PFSK-1 (cell line): ENCODE data around the gene TRDN.

Experiments
- FOXP2 ChIP-seq: optimal IDR thresholded peaks from 2 replicates; pipeline ENCODE3; 2011; ENCODE audit warnings: borderline replicate concordance, control low read depth, inconsistent platforms; ENCODE audit not compliant: insufficient read depth; ENCODE audit errors: extremely low read length, extremely low read depth
- POLR2AphosphoS5 ChIP-seq: IDR thresholded peaks from 2 replicates; pipeline ENCODE4 v1.6.1; 2012; ENCODE audit warnings: low read depth, mild to moderate bottlenecking, control low read depth, low read length, moderate library complexity
- REST ChIP-seq, 2 experiments: IDR thresholded peaks; 2 replicates each; pipeline versions ENCODE4 v1.6.1 to v1.8.0; 2011 to 2012; ENCODE audit warnings: low read depth in 2 of 2, low read length in 2 of 2, control low read depth in 1 of 2, inconsistent platforms in 1 of 2, mild to moderate bottlenecking in 1 of 2, moderate library complexity in 1 of 2; ENCODE audit not compliant: insufficient read depth in 1 of 2
- SIN3A ChIP-seq: IDR thresholded peaks from 2 replicates; pipeline ENCODE4 v1.6.1; 2012; ENCODE audit warnings: mild to moderate bottlenecking, low read length, moderate library complexity, borderline replicate concordance; ENCODE audit not compliant: insufficient read depth
- TAF1 ChIP-seq: IDR thresholded peaks from 2 replicates; pipeline ENCODE4 v1.6.1; 2012; ENCODE audit warnings: low read length, control low read depth, borderline replicate concordance; ENCODE audit not compliant: insufficient read depth

Gene TRDN

GRCh38 chr6:123223461-123223860 is 413.3 kb downstream of the TRDN start:
- TF ChIP-seq SIN3A (no peak), FOXP2 (no peak)

GRCh38 chr6:123215211-123215610 is 421.5 kb downstream of the TRDN start:
- no peak for TF ChIP-seq SIN3A
- no peak for TF ChIP-seq POLR2AphosphoS5

- TF ChIP-seq POLR2AphosphoS5 (no peak), REST (IDR thresholded peaks at IDR 0.05; ENCODE audit: insufficient read depth in 1 of 2, low read depth in 2 of 2, low read length in 2 of 2) (no peak), FOXP2 (no peak), SIN3A (no peak), TAF1 (no peak)
Observed at GRCh38 chr6:123214433-123214832, 422.3 kb downstream of the TRDN start.

GRCh38 chr6:123213921-123214320 is 422.8 kb downstream of the TRDN start:
- TF ChIP-seq POLR2AphosphoS5 (no peak), REST (IDR thresholded peaks at IDR 0.05; ENCODE audit: insufficient read depth in 1 of 2, low read depth in 2 of 2, low read length in 2 of 2) (no peak), FOXP2 (no peak), TAF1 (no peak), SIN3A (no peak)

- TF ChIP-seq REST (IDR thresholded peaks at IDR 0.05; ENCODE audit: insufficient read depth in 1 of 2, low read depth in 2 of 2, low read length in 2 of 2) (no peak), TAF1 (no peak), FOXP2 (no peak), POLR2AphosphoS5 (no peak), SIN3A (no peak)
Observed at GRCh38 chr6:123211777-123212545, 424.8 kb downstream of the TRDN start.

- TF ChIP-seq REST (IDR thresholded peaks at IDR 0.05; ENCODE audit: insufficient read depth in 1 of 2, low read depth in 2 of 2, low read length in 2 of 2), result no peak
- no peak for TF ChIP-seq POLR2AphosphoS5
- TF ChIP-seq SIN3A, result no peak
- no peak for TF ChIP-seq TAF1
- no peak for TF ChIP-seq FOXP2
Observed at GRCh38 chr6:123210645-123211044, 426.1 kb downstream of the TRDN start.
